ENCODE measurements around the gene EIF2B1.

GRCh38 chr12:123621101-123621500 is 12.4 kb downstream of the EIF2B1 start:
- TF ChIP-seq CTCF (IDR thresholded peaks at IDR 0.05) (no peak), EZH2 (IDR thresholded peaks at IDR 0.05; ENCODE audit: borderline replicate concordance, insufficient read depth, low read depth, low read length, poor library complexity, severe bottlenecking) (no peak)
